ENCODE data around the gene ADGRE2.
"Not testable (repeated sequence)": the region's sequence is repeated elsewhere in the genome, so short reads cannot be mapped to it uniquely, and the experiment has no call there.

GRCh38 chr19:14778110-14778845 is at the start of gene ADGRE2:
- TF ChIP-seq CTCF, POLR2A (IDR thresholded peaks at IDR 0.05): not testable (repeated sequence)

Data from uterus (tissue), 2 donors.